ENCODE measurements around the gene SPAG16. TPM values are rescaled to one million over a fixed set of nuclear protein-coding genes. Genes with fewer than 3 reads are reported as not detected.
"Not testable (repeated sequence)": the region's sequence is repeated elsewhere in the genome, so short reads cannot be mapped to it uniquely, and the experiment has no call there.

The SPAG16 gene
- total RNA-seq, 1 donor from 2014 or later: 16.7 TPM

GRCh38 chr2:213991453-213992108, 707.3 kb downstream of the SPAG16 start:
- Histone ChIP-seq H2AFZ (ENCODE audit: low read depth, low read length) (no peak overlapping the region), H3K9ac (ENCODE audit: low read length) (no peak overlapping the region), H3K4me3 (ENCODE audit: insufficient read depth, low read depth, low read length) (no peak overlapping the region), H3K9me3 (ENCODE audit: insufficient read depth, low read depth, low read length) (no peaks in the 10 kb centered on the region), H4K20me1 (ENCODE audit: insufficient read depth, low read length) (no peaks in the 10 kb centered on the region), H3K79me2 (ENCODE audit: insufficient read depth, low read length) (no peaks in the 10 kb centered on the region), H3K27me3 (ENCODE audit: insufficient read depth, low read length) (no peaks in the 10 kb centered on the region), H3K4me1 (ENCODE audit: insufficient read depth, low read length) (peaks cover 12% of the 10 kb centered on the region), H3K27ac (ENCODE audit: low read depth, low read length) (no peak overlapping the region), H3K36me3 (ENCODE audit: insufficient read depth, low read length) (no peaks in the 10 kb centered on the region), H3K4me2 (ENCODE audit: low read length) (no peak overlapping the region)
- Mint-ChIP-seq H3K4me1 (ENCODE audit: low read depth, unreplicated experiment) (peaks cover 6% of the 10 kb centered on the region), H3K9me3 (ENCODE audit: unreplicated experiment) (no peaks in the 10 kb centered on the region), H3K4me3 (ENCODE audit: unreplicated experiment) (no peak overlapping the region), H3K27ac (ENCODE audit: unreplicated experiment) (no peak overlapping the region), H3K27me3 (ENCODE audit: low read depth, unreplicated experiment) (no peaks in the 10 kb centered on the region), H3K36me3 (ENCODE audit: low read depth, unreplicated experiment) (no peaks in the 10 kb centered on the region)
- TF ChIP-seq, protein P1, sequence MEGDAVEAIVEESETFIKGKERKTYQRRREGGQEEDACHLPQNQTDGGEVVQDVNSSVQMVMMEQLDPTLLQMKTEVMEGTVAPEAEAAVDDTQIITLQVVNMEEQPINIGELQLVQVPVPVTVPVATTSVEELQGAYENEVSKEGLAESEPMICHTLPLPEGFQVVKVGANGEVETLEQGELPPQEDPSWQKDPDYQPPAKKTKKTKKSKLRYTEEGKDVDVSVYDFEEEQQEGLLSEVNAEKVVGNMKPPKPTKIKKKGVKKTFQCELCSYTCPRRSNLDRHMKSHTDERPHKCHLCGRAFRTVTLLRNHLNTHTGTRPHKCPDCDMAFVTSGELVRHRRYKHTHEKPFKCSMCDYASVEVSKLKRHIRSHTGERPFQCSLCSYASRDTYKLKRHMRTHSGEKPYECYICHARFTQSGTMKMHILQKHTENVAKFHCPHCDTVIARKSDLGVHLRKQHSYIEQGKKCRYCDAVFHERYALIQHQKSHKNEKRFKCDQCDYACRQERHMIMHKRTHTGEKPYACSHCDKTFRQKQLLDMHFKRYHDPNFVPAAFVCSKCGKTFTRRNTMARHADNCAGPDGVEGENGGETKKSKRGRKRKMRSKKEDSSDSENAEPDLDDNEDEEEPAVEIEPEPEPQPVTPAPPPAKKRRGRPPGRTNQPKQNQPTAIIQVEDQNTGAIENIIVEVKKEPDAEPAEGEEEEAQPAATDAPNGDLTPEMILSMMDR (IDR thresholded peaks at IDR 0.05; ENCODE audit: insufficient read depth, low read depth, low read length): no peak
- TF ChIP-seq EZH2 (IDR thresholded peaks at IDR 0.05; ENCODE audit: insufficient read depth, low read length): no peak
- DNase-seq (ENCODE audit: low read depth): peak; percentile 15
- no peak for FAIRE-seq

DNA sequence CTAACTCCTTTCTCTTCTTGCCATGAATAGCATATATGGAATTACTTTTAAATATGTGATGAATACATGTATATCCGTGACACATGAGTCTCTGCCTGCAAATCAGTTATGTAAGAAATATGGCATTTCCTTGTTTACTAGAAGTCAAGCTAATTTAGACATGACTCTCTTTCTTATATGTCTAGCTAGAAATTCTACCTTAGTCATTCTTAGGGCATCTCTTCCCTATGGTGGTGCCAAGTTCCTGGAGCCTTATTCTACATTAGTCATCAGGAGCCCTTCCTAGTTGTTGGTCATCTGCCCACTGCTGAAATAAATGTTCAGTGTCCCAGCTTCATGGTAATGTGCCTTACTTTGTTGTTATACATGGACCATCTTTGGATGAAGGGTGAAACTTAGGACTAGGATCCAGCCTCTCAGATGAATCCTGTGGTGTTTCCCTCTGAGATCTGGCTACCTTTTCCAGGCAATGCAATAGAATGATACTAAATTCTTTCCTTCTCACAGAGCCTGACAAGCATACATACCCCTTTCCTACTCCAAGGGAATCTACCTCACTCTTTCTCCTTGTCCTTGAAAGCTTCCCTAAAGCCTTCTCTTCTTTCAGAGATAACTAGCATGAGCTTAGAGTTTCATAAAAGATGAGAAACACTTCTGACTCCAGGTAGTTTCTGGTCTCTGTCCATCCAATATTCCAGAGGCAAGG, 711.3 kb downstream of the SPAG16 start:
- peak; percentile 69 for FAIRE-seq
- H2AFZ ChIP-seq (ENCODE audit: low read depth, low read length): peak overlapping the region; percentile 18

DNA sequence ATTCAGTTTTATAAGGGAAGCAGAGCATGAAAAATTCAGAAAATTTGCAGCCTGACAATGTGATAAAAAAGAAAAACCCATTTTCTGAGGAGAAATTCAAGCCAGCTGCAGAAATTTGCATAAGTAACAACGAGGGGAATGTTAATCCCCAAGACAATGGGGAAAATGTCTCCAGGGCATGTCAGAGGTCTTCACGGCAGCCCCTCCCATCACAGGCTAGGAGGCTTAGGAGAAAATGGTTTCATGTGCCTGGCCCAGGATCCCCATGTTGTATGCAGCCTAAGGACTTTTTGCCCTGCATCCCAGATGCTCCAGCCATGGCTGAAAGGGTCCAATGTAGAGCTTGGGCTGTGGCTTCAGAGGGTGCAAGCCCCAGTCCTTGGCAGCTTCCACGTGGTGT, 714.7 kb downstream of the SPAG16 start:
- H3K4me3 Mint-ChIP-seq (ENCODE audit: unreplicated experiment); H3K9me3 Mint-ChIP-seq (ENCODE audit: unreplicated experiment); FAIRE-seq; H3K27me3 ChIP-seq (ENCODE audit: insufficient read depth, low read length); DNase-seq (ENCODE audit: low read depth); H3K27ac Mint-ChIP-seq (ENCODE audit: unreplicated experiment); H3K27me3 Mint-ChIP-seq (ENCODE audit: low read depth, unreplicated experiment); H3K4me1 Mint-ChIP-seq (ENCODE audit: low read depth, unreplicated experiment); H3K4me3 ChIP-seq (ENCODE audit: insufficient read depth, low read depth, low read length); H3K36me3 ChIP-seq (ENCODE audit: insufficient read depth, low read length); H3K9ac ChIP-seq (ENCODE audit: low read length); H3K4me2 ChIP-seq (ENCODE audit: low read length); H3K9me3 ChIP-seq (ENCODE audit: insufficient read depth, low read depth, low read length); H4K20me1 ChIP-seq (ENCODE audit: insufficient read depth, low read length); H2AFZ ChIP-seq (ENCODE audit: low read depth, low read length); H3K79me2 ChIP-seq (ENCODE audit: insufficient read depth, low read length); H3K27ac ChIP-seq (ENCODE audit: low read depth, low read length); H3K36me3 Mint-ChIP-seq (ENCODE audit: low read depth, unreplicated experiment): not testable (repeated sequence)
- H3K4me1 ChIP-seq (ENCODE audit: insufficient read depth, low read length): peaks cover 12% of the 10 kb centered on the region

More for the DNA sequence above, 711.3 kb downstream of the SPAG16 start:
- Histone ChIP-seq H3K4me3 (ENCODE audit: insufficient read depth, low read depth, low read length) (no peak overlapping the region), H3K36me3 (ENCODE audit: insufficient read depth, low read length) (no peaks in the 10 kb centered on the region), H3K4me2 (ENCODE audit: low read length) (peak overlapping the region; percentile 43), H3K79me2 (ENCODE audit: insufficient read depth, low read length) (no peaks in the 10 kb centered on the region), H3K27me3 (ENCODE audit: insufficient read depth, low read length) (no peaks in the 10 kb centered on the region), H3K4me1 (ENCODE audit: insufficient read depth, low read length) (peaks cover 12% of the 10 kb centered on the region), H3K9ac (ENCODE audit: low read length) (no peak overlapping the region), H3K9me3 (ENCODE audit: insufficient read depth, low read depth, low read length) (no peaks in the 10 kb centered on the region), H4K20me1 (ENCODE audit: insufficient read depth, low read length) (no peaks in the 10 kb centered on the region), H3K27ac (ENCODE audit: low read depth, low read length) (peak overlapping the region; percentile 53)
- DNase-seq (ENCODE audit: low read depth): peak; percentile 94
- no peaks in the 10 kb centered on the region for H3K36me3 Mint-ChIP-seq (ENCODE audit: low read depth, unreplicated experiment)
- H3K27me3 Mint-ChIP-seq (ENCODE audit: low read depth, unreplicated experiment): no peaks in the 10 kb centered on the region
- H3K27ac Mint-ChIP-seq (ENCODE audit: unreplicated experiment): peak overlapping the region; percentile 35
- H3K9me3 Mint-ChIP-seq (ENCODE audit: unreplicated experiment): peaks cover 4% of the 10 kb centered on the region
- peaks cover 6% of the 10 kb centered on the region for H3K4me1 Mint-ChIP-seq (ENCODE audit: low read depth, unreplicated experiment)
- TF ChIP-seq, protein P1 (IDR thresholded peaks at IDR 0.05; ENCODE audit: insufficient read depth, low read depth, low read length): no peak
- TF ChIP-seq EZH2 (IDR thresholded peaks at IDR 0.05; ENCODE audit: insufficient read depth, low read length): no peak
- H3K4me3 Mint-ChIP-seq (ENCODE audit: unreplicated experiment): no peak overlapping the region

Data from astrocyte (in vitro differentiated cells and primary cell).